ENCODE results near the gene PIGA. TPM values are rescaled to one million over a fixed set of nuclear protein-coding genes. Genes with fewer than 3 reads are reported as not detected.

PIGA gene
- 3.7 TPM for total RNA-seq
- long read RNA-seq, partial matches to known transcripts = 1 of 4 reads
- long read RNA-seq, other reads (novel, unspliced or antisense) = 1 of 4 reads

- ATAC-seq = peak; percentile 99
- intact Hi-C loops (cut with micrococcal nuclease) = no loop called here
- peak; percentile 96 for DNase-seq
Measured at GRCh38 chrX:15335135-15336022, at the start of gene PIGA. PIGA (minus strand) TSS chrX:15335523; CDS start chrX:15331930, 3,593 bp downstream.

- intact Hi-C loops (cut with micrococcal nuclease) = no loop called here
- ATAC-seq = peak; percentile 66
- DNase-seq = no peak
Measured at GRCh38 chrX:15384304-15384703, 49.0 kb upstream of the PIGA start, which contains the start of gene VEGFD. VEGFD (minus strand) TSS chrX:15384413; CDS start chrX:15383946, 467 bp downstream.

GRCh38 chrX:15382813-15383212 lies 47.5 kb upstream of the PIGA start:
- ATAC-seq = no peak
- intact Hi-C loops (cut with micrococcal nuclease) = no loop called here

GRCh38 chrX:15376956-15377355 lies 41.6 kb upstream of the PIGA start:
- no peak for ATAC-seq
- intact Hi-C loops (cut with micrococcal nuclease) = no loop called here

More at GRCh38 chrX:15382813-15383212, 47.5 kb upstream of the PIGA start:
- no peak for DNase-seq

GRCh38 chrX:15373976-15374375 lies 38.7 kb upstream of the PIGA start:
- intact Hi-C loops (cut with micrococcal nuclease) = no loop called here
- DNase-seq (no peak), ATAC-seq (no peak)

More at GRCh38 chrX:15376956-15377355, 41.6 kb upstream of the PIGA start:
- no peak for DNase-seq

GRCh38 chrX:15366506-15367352 lies 31.4 kb upstream of the PIGA start:
- intact Hi-C loops (cut with micrococcal nuclease) = no loop called here
- DNase-seq (no peak), ATAC-seq (no peak)

GRCh38 chrX:15359701-15360100 lies 24.4 kb upstream of the PIGA start:
- ATAC-seq = peak; percentile 37
- DNase-seq = no peak
- intact Hi-C loops (cut with micrococcal nuclease) = loop anchor here (10.0 kb wide), 1 partner anchor 85 kb away; no protein-coding TSS in a partner anchor

GRCh38 chrX:15358533-15358932 lies 23.2 kb upstream of the PIGA start:
- no peak for ATAC-seq
- intact Hi-C loops (cut with micrococcal nuclease) = loop anchor here (10.0 kb wide), 1 partner anchor 86 kb away; no protein-coding TSS in a partner anchor
- DNase-seq = no peak

GRCh38 chrX:15356444-15356843 lies 21.1 kb upstream of the PIGA start:
- DNase-seq (no peak), ATAC-seq (peak; percentile 68)
- intact Hi-C loops (cut with micrococcal nuclease) = loop anchor here (10.0 kb wide), 1 partner anchor 88 kb away; no protein-coding TSS in a partner anchor

GRCh38 chrX:15350329-15350996 lies 15.1 kb upstream of the PIGA start:
- no peak for ATAC-seq

GRCh38 chrX:15349046-15349445 lies 13.7 kb upstream of the PIGA start:
- intact Hi-C loops (cut with micrococcal nuclease) = loop anchor here (5.0 kb wide), 1 partner anchor 118 kb away; no protein-coding TSS in a partner anchor
- DNase-seq (no peak), ATAC-seq (peak; percentile 92)

More at GRCh38 chrX:15350329-15350996, 15.1 kb upstream of the PIGA start:
- intact Hi-C loops (cut with micrococcal nuclease) = loop anchor here (10.0 kb wide), 1 partner anchor 94 kb away; no protein-coding TSS in a partner anchor
- no peak for DNase-seq

- no peak for DNase-seq
- no peak for ATAC-seq
- intact Hi-C loops (cut with micrococcal nuclease) = loop anchor here (5.0 kb wide), 1 partner anchor 121 kb away; no protein-coding TSS in a partner anchor
Measured at GRCh38 chrX:15345976-15346375, 10.7 kb upstream of the PIGA start.

GRCh38 chrX:15344106-15344505 lies 8.8 kb upstream of the PIGA start:
- intact Hi-C loops (cut with micrococcal nuclease) = no loop called here
- DNase-seq = no peak

GRCh38 chrX:15343075-15343476 lies 7.8 kb upstream of the PIGA start:
- intact Hi-C loops (cut with micrococcal nuclease) = no loop called here
- no peak for ATAC-seq
- no peak for DNase-seq

More at GRCh38 chrX:15344106-15344505, 8.8 kb upstream of the PIGA start:
- no peak for ATAC-seq

- DNase-seq (no peak), ATAC-seq (no peak)
- intact Hi-C loops (cut with micrococcal nuclease) = no loop called here
Measured at GRCh38 chrX:15340867-15341266, 5.5 kb upstream of the PIGA start.

GRCh38 chrX:15336023-15336413 lies 695 bp upstream of the PIGA start:
- DNase-seq (no peak), ATAC-seq (no peak)
- intact Hi-C loops (cut with micrococcal nuclease) = no loop called here

- ATAC-seq (no peak), DNase-seq (no peak)
- intact Hi-C loops (cut with micrococcal nuclease) = no loop called here
Measured at GRCh38 chrX:15334561-15334960, 762 bp downstream of the PIGA start.

- no peak for DNase-seq
- no peak for ATAC-seq
- intact Hi-C loops (cut with micrococcal nuclease) = no loop called here
Measured at GRCh38 chrX:15328821-15329220, 6.5 kb downstream of the PIGA start.

GRCh38 chrX:15328131-15328530 lies 7.2 kb downstream of the PIGA start:
- ATAC-seq (no peak), DNase-seq (no peak)
- intact Hi-C loops (cut with micrococcal nuclease) = no loop called here
